C4-2B (cell line): ENCODE data around the gene HIPK3.

Source experiments
- H3K27ac ChIP-seq: fragments of 450-650 bp; 2 replicates; pipeline ENCODE4 v1.5.1; 2017
- ZFX ChIP-seq: fragments of 450-650 bp; IDR thresholded peaks from 2 replicates; pipeline ENCODE4 v1.6.1; 2017
- TF ChIP-seq, protein P1 (sequence below): fragments of 450-650 bp; conservative IDR thresholded peaks from 2 replicates; pipeline ENCODE4 v1.5.1; 2017; ENCODE audit warnings: mild to moderate bottlenecking

The HIPK3 gene

DNA sequence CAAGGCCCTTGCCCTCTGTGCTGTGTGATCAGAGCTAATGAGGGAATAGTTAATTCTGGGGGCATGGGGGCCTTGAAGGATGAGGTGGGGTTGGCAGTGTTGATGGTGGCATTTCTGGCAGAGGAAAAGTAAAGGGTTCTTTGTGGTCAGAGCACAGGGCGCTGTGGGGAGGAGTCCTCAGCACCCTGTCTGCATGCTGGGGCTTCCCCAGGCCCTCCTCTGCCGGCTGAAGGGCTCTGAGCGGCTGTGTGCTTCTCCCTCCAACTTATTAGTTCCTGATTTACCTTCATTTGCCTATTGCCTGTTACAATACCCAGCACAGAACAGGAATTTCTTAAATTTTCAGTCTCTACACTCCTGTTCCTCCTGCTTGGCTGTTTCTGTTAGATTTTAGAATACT is 122.8 kb downstream of the HIPK3 start:
- TF ChIP-seq, protein P1, sequence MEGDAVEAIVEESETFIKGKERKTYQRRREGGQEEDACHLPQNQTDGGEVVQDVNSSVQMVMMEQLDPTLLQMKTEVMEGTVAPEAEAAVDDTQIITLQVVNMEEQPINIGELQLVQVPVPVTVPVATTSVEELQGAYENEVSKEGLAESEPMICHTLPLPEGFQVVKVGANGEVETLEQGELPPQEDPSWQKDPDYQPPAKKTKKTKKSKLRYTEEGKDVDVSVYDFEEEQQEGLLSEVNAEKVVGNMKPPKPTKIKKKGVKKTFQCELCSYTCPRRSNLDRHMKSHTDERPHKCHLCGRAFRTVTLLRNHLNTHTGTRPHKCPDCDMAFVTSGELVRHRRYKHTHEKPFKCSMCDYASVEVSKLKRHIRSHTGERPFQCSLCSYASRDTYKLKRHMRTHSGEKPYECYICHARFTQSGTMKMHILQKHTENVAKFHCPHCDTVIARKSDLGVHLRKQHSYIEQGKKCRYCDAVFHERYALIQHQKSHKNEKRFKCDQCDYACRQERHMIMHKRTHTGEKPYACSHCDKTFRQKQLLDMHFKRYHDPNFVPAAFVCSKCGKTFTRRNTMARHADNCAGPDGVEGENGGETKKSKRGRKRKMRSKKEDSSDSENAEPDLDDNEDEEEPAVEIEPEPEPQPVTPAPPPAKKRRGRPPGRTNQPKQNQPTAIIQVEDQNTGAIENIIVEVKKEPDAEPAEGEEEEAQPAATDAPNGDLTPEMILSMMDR, result no peak

DNA sequence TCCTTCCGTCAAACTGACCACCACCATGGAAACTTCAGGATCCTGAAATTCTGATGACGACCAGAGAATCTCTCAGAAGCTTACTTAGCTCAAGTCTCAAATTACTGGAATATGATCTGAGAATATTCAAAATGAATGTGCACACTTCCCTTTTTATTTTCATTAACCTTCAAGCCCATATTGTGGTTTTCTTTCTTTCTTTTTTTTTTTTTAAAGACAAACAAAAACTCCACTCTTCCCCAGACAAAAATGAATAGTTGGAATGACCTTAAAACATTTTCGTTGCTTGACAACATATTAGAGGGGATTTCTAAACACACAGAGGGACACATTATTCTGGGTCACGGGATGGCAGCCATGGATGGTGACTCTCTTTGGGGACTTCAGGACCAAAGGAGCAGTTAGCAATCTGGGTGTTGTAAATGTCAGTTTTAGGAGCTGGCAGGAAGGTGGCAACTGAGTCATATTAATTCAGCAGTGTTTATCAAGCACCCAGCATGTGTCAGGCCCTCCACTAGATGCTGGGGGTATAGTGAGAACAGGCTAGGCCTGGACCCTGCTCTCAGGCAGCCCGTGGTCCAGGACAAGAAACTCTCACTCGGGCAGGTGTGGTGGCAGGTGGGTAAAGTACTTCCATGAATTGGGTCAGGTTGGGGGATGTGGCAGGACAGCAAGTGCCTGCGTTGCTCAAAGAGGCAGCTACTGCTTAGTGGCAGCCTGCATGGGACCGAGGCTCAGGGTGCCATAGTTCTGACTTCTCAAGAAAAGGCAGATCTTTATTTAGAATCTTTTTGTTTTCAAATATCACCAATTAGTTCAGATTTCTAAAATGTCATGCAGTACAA is 126.1 kb downstream of the HIPK3 start:
- no peak overlapping the region for H3K27ac ChIP-seq
- TF ChIP-seq ZFX, result no peak
- TF ChIP-seq, protein P1, result no peak

More for the DNA sequence above, 122.8 kb downstream of the HIPK3 start:
- no peak overlapping the region for H3K27ac ChIP-seq

DNA sequence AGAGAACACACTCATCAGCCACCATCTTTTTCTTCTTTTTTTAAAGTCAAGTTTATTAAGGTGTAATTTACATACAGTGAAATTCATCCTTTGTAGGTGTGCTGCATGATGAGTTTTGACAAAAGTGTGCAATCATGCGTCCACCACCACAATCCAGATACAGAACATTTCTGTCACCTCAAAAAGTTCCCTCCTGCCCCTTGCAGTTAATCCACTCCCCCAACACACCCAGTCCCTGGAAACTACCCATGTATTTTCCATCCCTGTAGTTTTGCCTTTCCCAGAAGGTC is 126.7 kb downstream of the HIPK3 start:
- no peak overlapping the region for H3K27ac ChIP-seq
- TF ChIP-seq, protein P1, result no peak
- TF ChIP-seq ZFX, result no peak

DNA sequence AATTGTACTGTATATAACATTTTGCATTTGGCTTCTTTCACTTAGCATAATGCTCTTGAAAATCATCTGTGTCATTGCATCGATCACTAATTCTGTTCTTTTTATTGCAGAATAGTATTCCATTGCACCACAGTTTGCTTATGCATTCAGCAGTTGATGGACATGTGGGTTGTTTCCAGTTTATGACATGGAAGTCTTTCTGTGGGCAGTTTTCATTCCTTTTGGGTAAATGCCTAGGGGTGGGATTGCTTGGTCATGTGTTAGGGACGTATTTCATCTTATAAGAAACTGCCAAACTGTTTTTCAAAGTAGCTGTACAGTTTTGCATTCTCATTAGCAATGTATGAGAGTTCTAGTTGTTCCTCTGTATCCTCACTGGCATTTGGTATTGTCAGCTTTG is 127.0 kb downstream of the HIPK3 start:
- TF ChIP-seq, protein P1, result no peak
- no peak for TF ChIP-seq ZFX
- no peak overlapping the region for H3K27ac ChIP-seq

DNA sequence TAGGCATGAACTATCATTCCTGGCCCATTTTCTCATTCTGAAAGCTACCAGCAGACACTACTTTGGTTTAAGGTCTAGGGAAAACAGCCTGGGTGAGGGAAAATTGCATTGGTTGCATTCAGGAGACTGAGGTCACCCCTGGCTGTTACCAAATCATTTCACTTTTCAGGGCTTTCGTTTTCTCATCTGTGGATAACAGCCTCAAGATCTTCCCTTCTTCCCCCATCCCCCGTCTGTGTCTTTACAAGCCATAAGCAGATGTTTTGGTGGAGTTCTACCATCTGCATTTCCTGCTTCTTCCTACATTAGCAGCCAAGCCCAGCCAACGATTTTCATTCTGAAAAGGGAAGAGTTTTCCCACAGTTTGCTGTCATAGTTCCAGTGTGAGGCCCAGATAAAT is 130.4 kb downstream of the HIPK3 start:
- no peak for TF ChIP-seq ZFX
- TF ChIP-seq, protein P1, result no peak
- H3K27ac ChIP-seq, result no peak overlapping the region

DNA sequence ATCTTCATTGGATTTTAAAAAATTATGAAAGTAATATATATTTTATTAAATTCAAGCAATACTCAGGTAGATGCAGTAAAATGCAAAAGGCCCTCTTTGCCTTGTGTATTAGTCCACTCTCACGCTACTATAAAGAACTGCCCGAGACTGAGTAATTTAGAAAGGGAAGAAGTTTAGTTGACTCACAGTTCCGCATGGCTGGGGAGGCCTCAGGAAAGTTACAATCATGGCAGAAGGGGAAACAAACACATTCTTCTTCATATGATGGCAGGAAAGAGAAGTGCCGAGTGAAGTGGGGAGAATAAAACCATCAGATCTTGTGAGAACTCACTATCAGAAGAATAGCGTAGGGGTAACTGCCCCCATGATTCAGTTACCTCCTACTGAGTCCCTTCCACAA is 130.8 kb downstream of the HIPK3 start:
- H3K27ac ChIP-seq, result no peak overlapping the region

DNA sequence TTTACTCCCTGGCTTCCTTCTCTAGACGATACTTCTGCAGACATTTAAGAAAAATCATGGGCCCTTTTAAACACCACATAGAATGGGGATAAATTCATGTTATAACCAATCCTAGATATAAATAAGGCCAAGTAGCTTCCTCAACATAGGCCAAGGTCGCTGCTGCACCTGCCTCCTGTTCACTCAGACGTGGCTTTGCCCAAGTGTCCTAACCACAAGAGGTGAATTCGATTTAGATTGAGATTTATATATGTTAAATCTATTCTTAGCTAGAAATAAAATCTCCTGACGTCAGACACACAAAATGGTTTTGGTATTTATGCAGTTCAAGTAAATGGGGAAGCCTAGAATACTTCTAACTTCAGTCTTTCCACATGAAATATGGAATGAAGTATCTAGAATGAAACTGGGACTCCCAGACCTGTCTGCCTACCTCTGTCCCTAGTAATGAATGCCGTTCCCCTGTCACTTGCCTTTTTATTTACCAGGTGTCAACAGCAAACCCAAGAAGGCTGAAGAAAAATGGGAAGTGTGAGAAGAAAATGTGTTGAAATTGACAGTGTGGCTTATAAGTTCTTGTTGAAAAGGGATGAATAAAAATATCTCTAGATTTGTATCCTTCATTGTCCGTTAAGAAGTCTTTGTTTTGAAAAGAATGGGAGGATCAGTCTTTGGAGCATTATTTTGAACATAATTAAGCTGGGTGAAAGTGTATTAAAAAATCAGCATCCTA is 131.8 kb downstream of the HIPK3 start:
- no peak for TF ChIP-seq ZFX
- TF ChIP-seq, protein P1, result no peak
- no peak overlapping the region for H3K27ac ChIP-seq

More for the DNA sequence above, 130.8 kb downstream of the HIPK3 start:
- no peak for TF ChIP-seq ZFX
- TF ChIP-seq, protein P1, result no peak
